ENCODE data around the gene LMAN1L. TPM values are rescaled to one million over a fixed set of nuclear protein-coding genes. Genes with fewer than 3 reads are reported as not detected.

Gene LMAN1L
- total and polyA plus RNA-seq, 4 donors, result 0.11 to 0.31 TPM; not detected in 2

- Histone ChIP-seq H3K27ac (ENCODE audit: low read depth in 1 of 2, low read length in 1 of 2) (no peak overlapping the region), H3K27me3 (ENCODE audit: control insufficient read depth in 3 of 3, insufficient read depth in 3 of 3, low read length in 2 of 3) (peaks cover 0 to 10% (median 0%) of the 10 kb centered on the region in 3 donors), H3K4me3 (no peak overlapping the region), H3K9me3 (ENCODE audit: control insufficient read depth in 4 of 4, insufficient read depth in 3 of 4, low read length in 3 of 4) (no peaks in the 10 kb centered on the region), H3K4me1 (ENCODE audit: control insufficient read depth in 5 of 5, insufficient read depth in 5 of 5, low read length in 5 of 5) (peaks cover 0 to 5% (median 0%) of the 10 kb centered on the region in 5 donors), H3K9ac (ENCODE audit: insufficient read depth in 1 of 2, low read length in 2 of 2) (no peak overlapping the region), H3K36me3 (ENCODE audit: control insufficient read depth in 4 of 4, insufficient read depth in 4 of 4, low read length in 4 of 4) (no peaks in the 10 kb centered on the region)
- ATAC-seq (ENCODE audit: insufficient read depth, low FRiP score) (no peak), DNase-seq (no peak)
- WGBS, 2 donors, result 59 to 70% methylated on average over 11 of the region's 11 CpGs
- TF ChIP-seq CTCF (IDR thresholded peaks at IDR 0.05; ENCODE audit: control extremely low read depth, extremely low read depth), result no peak
These were observed 8.6 kb downstream of the LMAN1L start for GRCh38 chr15:74821091-74821789.

DNA sequence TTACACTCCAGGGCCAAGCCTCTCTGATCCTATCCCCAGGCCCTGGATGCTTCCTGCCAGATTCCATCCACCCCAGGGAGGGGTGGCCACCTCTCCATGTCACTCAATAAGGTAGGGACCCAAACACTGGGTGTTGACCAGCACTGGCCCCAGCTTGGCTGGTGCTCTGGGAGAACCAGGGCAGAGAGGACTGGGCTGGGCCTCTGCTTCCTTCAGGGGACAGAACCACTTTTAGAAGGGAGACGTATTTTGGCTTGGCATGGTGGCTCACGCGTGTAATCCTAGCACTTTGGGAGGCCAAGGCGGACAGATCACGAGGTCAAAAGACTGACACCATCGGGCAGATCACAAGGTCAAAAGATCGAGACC is 9.1 kb downstream of the LMAN1L start:
- no peak for TF ChIP-seq CTCF (IDR thresholded peaks at IDR 0.05; ENCODE audit: control extremely low read depth, extremely low read depth)
- peaks cover 0 to 11% (median 0%) of the 10 kb centered on the region in 3 donors for H3K27me3 ChIP-seq (ENCODE audit: control insufficient read depth in 3 of 3, insufficient read depth in 3 of 3, low read length in 2 of 3)
- ATAC-seq (ENCODE audit: insufficient read depth, low FRiP score) (no peak), DNase-seq (no peak)
- no peak overlapping the region for H3K9ac ChIP-seq (ENCODE audit: insufficient read depth in 1 of 2, low read length in 2 of 2)
- H3K4me3 ChIP-seq, result no peak overlapping the region
- peaks cover 0 to 7% (median 0%) of the 10 kb centered on the region in 5 donors for H3K4me1 ChIP-seq (ENCODE audit: control insufficient read depth in 5 of 5, insufficient read depth in 5 of 5, low read length in 5 of 5)
- no peak overlapping the region for H3K27ac ChIP-seq (ENCODE audit: low read depth in 1 of 2, low read length in 1 of 2)
- no peaks in the 10 kb centered on the region for H3K36me3 ChIP-seq (ENCODE audit: control insufficient read depth in 4 of 4, insufficient read depth in 4 of 4, low read length in 4 of 4)
- H3K9me3 ChIP-seq (ENCODE audit: control insufficient read depth in 4 of 4, insufficient read depth in 3 of 4, low read length in 3 of 4), result no peaks in the 10 kb centered on the region
- 79 to 89% methylated on average over 7 of the region's 7 CpGs for WGBS, 2 donors

- no peak overlapping the region for H3K9ac ChIP-seq (ENCODE audit: insufficient read depth in 1 of 2, low read length in 2 of 2)
- WGBS, 2 donors, result 86 to 87% methylated on average over 4 of the region's 4 CpGs
- TF ChIP-seq CTCF (IDR thresholded peaks at IDR 0.05; ENCODE audit: control extremely low read depth, extremely low read depth), result no peak
- DNase-seq, result no peak
- no peak for ATAC-seq (ENCODE audit: insufficient read depth, low FRiP score)
- H3K27me3 ChIP-seq (ENCODE audit: control insufficient read depth in 3 of 3, insufficient read depth in 3 of 3, low read length in 2 of 3), result peaks cover 0 to 16% (median 2%) of the 10 kb centered on the region in 3 donors
- no peak overlapping the region for H3K27ac ChIP-seq (ENCODE audit: low read depth in 1 of 2, low read length in 1 of 2)
- H3K4me3 ChIP-seq, result no peak overlapping the region
- no peaks in the 10 kb centered on the region for H3K36me3 ChIP-seq (ENCODE audit: control insufficient read depth in 4 of 4, insufficient read depth in 4 of 4, low read length in 4 of 4)
- H3K9me3 ChIP-seq (ENCODE audit: control insufficient read depth in 4 of 4, insufficient read depth in 3 of 4, low read length in 3 of 4), result no peaks in the 10 kb centered on the region
- H3K4me1 ChIP-seq (ENCODE audit: control insufficient read depth in 5 of 5, insufficient read depth in 5 of 5, low read length in 5 of 5), result peaks cover 0 to 7% (median 0%) of the 10 kb centered on the region in 5 donors
These were observed 9.6 kb downstream of the LMAN1L start for GRCh38 chr15:74822233-74822632.

Data from lung (tissue), 12 donors.